GM18526 (cell line): ENCODE measurements around the gene HELLS.

Experiments used
- POLR2A ChIP-seq: IDR thresholded peaks from 3 replicates; pipeline ENCODE4 v1.6.1; 2011; ENCODE audit not compliant: insufficient read length; ENCODE audit errors: extremely low read depth

Gene HELLS

GRCh38 chr10:94591461-94592205 is 46.0 kb downstream of the HELLS start:
- no peak for TF ChIP-seq POLR2A

- TF ChIP-seq POLR2A: no peak
Measured at GRCh38 chr10:94602729-94603515, 57.3 kb downstream of the HELLS start.

- no peak for TF ChIP-seq POLR2A
Measured at GRCh38 chr10:94607111-94607510, 61.5 kb downstream of the HELLS start.

GRCh38 chr10:94608559-94608958 is 63.0 kb downstream of the HELLS start:
- no peak for TF ChIP-seq POLR2A

GRCh38 chr10:94614558-94614957 is 69.0 kb downstream of the HELLS start:
- no peak for TF ChIP-seq POLR2A

GRCh38 chr10:94617389-94617944 is 71.9 kb downstream of the HELLS start:
- TF ChIP-seq POLR2A: no peak

GRCh38 chr10:94622666-94623205 is 77.1 kb downstream of the HELLS start:
- no peak for TF ChIP-seq POLR2A

- TF ChIP-seq POLR2A: no peak
Measured at GRCh38 chr10:94623572-94623971, 78.0 kb downstream of the HELLS start.

- TF ChIP-seq POLR2A: no peak
Measured at GRCh38 chr10:94626476-94626875, 80.9 kb downstream of the HELLS start.

- TF ChIP-seq POLR2A: no peak
Measured at GRCh38 chr10:94627511-94627910, 81.9 kb downstream of the HELLS start.

- TF ChIP-seq POLR2A: no peak
Measured at GRCh38 chr10:94630017-94630688, 84.6 kb downstream of the HELLS start.

GRCh38 chr10:94631077-94631875 is 85.7 kb downstream of the HELLS start:
- no peak for TF ChIP-seq POLR2A

- TF ChIP-seq POLR2A: no peak
Measured at GRCh38 chr10:94632954-94633353, 87.4 kb downstream of the HELLS start.

GRCh38 chr10:94639902-94640301 is 94.3 kb downstream of the HELLS start:
- no peak for TF ChIP-seq POLR2A

GRCh38 chr10:94640562-94640961 is 95.0 kb downstream of the HELLS start:
- TF ChIP-seq POLR2A: no peak

GRCh38 chr10:94641480-94641879 is 95.9 kb downstream of the HELLS start:
- TF ChIP-seq POLR2A: no peak
